A673 (cell line): ENCODE results near the gene GRIK1. TPM values are rescaled to one million over a fixed set of nuclear protein-coding genes. Genes with fewer than 3 reads are reported as not detected.

Experiments used
- BruUV-seq: library from RNA; stranded (reverse); fragments of 400-500 nt; replicated peaks from 2 replicates; lab custom pipeline; 2021; lab: Mats Ljungman, UMichigan
- CTCF ChIA-PET: fragments of 300-600 bp; sonication (Branson Sonifier 250); formaldehyde crosslinking; loops from one replicate; lab custom pipeline; 2022; ENCODE audit warnings: antibody characterized with exemption; lab: Charles Lee
- POLR2A ChIA-PET: fragments of 300-600 bp; sonication (Branson Sonifier 250); formaldehyde crosslinking; loops from one replicate; lab custom pipeline; 2022; ENCODE audit warnings: antibody characterized with exemption; ENCODE audit not compliant: low non-redundant PET; lab: Charles Lee
- DNase-seq: peaks from one replicate; pipeline ENCODE4 v3.0.0-alpha.2; 2015; ENCODE audit warnings: low spot score
- H3K27ac ChIP-seq: fragments of 200-600 bp; sonication (generic); 2 replicates; pipeline ENCODE4 v1.5.1; 2016; ENCODE audit warnings: mixed run types, low read depth, mild to moderate bottlenecking, mixed read lengths, antibody characterized with exemption, low read length; ENCODE audit not compliant: poor library complexity, severe bottlenecking
- H3K27me3 ChIP-seq: fragments of 200-600 bp; sonication (generic); replicated peaks from 2 replicates; pipeline ENCODE4 v1.6.1; 2017; ENCODE audit warnings: mixed run types, low read depth, mild to moderate bottlenecking, mixed read lengths, antibody characterized with exemption, low read length; ENCODE audit not compliant: insufficient read depth, poor library complexity
- H3K36me3 ChIP-seq: fragments of 200-600 bp; sonication (generic); 2 replicates; pipeline ENCODE4 v1.6.1; 2016; ENCODE audit warnings: mixed run types, mild to moderate bottlenecking, mixed read lengths, antibody characterized with exemption, low read length; ENCODE audit not compliant: insufficient read depth, poor library complexity, severe bottlenecking
- H3K4me1 ChIP-seq: fragments of 200-600 bp; sonication (generic); 2 replicates; pipeline ENCODE4 v1.6.1; 2017; ENCODE audit warnings: mixed run types, mild to moderate bottlenecking, mixed read lengths, antibody characterized with exemption, low read length; ENCODE audit not compliant: insufficient read depth, poor library complexity, severe bottlenecking
- H3K4me3 ChIP-seq: fragments of 200-600 bp; sonication (generic); 2 replicates; pipeline ENCODE4 v1.5.1; 2016; ENCODE audit warnings: low read depth, mixed run types, mild to moderate bottlenecking, mixed read lengths, low read length; ENCODE audit not compliant: poor library complexity, severe bottlenecking
- H3K9me3 ChIP-seq: fragments of 200-600 bp; sonication (generic); 2 replicates; pipeline ENCODE4 v1.6.1; 2016; ENCODE audit warnings: mixed run types, low read depth, mild to moderate bottlenecking, mixed read lengths, antibody characterized with exemption, low read length; ENCODE audit not compliant: poor library complexity, severe bottlenecking
- EZH2 ChIP-seq: fragments of 200-600 bp; sonication (generic); IDR thresholded peaks from 2 replicates; pipeline ENCODE4 v1.6.1; 2017; ENCODE audit warnings: borderline replicate concordance, low read depth, mild to moderate bottlenecking, mixed read lengths, antibody characterized with exemption, low read length; ENCODE audit not compliant: poor library complexity, severe bottlenecking
- intact Hi-C: fragments of 100-400 bp; cut with micrococcal nuclease; formaldehyde crosslinking; loops from one replicate; pipeline ENCODE4 v1.10.0; 2022; ENCODE audit not compliant: unreplicated experiment
- total RNA-seq: library from RNA; stranded (reverse); gene quantifications from 2 replicates; pipeline ENCODE4 v1.2.3, GENCODE V29; 2021
- TF ChIP-seq, protein P1 (sequence below): fragments of 300-800, 200-600 bp; sonication (generic); conservative IDR thresholded peaks from 2 replicates; pipeline ENCODE4 v1.5.1; 2017; ENCODE audit warnings: low read depth, mild to moderate bottlenecking, antibody characterized with exemption, low read length, moderate library complexity, mixed read lengths

GRIK1 gene
- total RNA-seq, 1 experiment from 2014 or later = 0.67 TPM

DNA sequence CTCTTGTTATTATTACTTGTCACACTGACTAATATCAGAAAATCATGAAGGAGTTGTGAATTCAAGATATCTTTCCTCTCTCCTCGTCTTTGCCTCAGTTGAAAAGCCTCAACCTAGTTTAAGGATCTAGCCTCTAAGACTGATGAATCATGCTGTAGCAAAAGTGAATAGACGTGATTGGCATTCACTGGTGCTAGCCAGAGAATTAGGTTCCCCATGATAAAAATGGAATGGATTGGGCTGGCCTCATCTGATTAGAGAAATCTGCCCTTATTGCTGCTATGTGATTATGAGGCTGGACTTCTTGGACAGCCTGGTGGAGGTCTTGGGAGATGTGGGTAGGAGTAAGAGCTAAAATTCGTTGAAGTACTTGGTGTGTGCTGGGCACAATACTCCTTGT is 432.8 kb downstream of the GRIK1 start:
- TF ChIP-seq, protein P1, sequence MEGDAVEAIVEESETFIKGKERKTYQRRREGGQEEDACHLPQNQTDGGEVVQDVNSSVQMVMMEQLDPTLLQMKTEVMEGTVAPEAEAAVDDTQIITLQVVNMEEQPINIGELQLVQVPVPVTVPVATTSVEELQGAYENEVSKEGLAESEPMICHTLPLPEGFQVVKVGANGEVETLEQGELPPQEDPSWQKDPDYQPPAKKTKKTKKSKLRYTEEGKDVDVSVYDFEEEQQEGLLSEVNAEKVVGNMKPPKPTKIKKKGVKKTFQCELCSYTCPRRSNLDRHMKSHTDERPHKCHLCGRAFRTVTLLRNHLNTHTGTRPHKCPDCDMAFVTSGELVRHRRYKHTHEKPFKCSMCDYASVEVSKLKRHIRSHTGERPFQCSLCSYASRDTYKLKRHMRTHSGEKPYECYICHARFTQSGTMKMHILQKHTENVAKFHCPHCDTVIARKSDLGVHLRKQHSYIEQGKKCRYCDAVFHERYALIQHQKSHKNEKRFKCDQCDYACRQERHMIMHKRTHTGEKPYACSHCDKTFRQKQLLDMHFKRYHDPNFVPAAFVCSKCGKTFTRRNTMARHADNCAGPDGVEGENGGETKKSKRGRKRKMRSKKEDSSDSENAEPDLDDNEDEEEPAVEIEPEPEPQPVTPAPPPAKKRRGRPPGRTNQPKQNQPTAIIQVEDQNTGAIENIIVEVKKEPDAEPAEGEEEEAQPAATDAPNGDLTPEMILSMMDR = no peak
- TF ChIP-seq EZH2 = no peak
- no peak for DNase-seq
- Histone ChIP-seq H3K4me3 (no peak overlapping the region), H3K9me3 (no peaks in the 10 kb centered on the region), H3K36me3 (no peaks in the 10 kb centered on the region), H3K4me1 (no peaks in the 10 kb centered on the region), H3K27ac (no peak overlapping the region), H3K27me3 (no peaks in the 10 kb centered on the region)
- ChIA-PET CTCF (no interaction called here), POLR2A (no interaction called here)
- BruUV-seq = no TSS peak
- intact Hi-C loops = no loop called here

DNA sequence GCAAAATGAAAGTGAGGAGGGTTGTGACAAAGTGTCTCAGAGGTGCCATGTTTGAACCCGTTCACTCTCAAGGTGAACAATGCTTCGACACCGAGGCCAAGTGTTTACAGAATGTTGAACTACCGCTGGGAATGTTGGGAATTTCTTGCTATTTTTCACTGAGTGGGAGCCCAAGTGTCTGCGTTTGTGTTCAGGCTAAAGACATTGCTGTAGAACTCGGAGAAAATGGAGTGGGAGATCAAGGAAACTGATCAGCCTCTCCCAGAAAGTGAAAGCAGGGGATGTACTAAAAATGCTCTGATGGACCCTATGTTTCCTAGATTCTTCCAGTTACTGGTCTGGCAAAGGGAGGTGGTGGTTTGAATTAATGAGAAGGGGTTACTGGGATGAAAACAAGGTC is 433.6 kb downstream of the GRIK1 start:
- BruUV-seq = no TSS peak
- H3K27me3 ChIP-seq = no peaks in the 10 kb centered on the region
- DNase-seq = no peak
- ChIA-PET CTCF (no interaction called here), POLR2A (no interaction called here)
- H3K4me3 ChIP-seq = no peak overlapping the region
- H3K36me3 ChIP-seq = no peaks in the 10 kb centered on the region
- TF ChIP-seq EZH2 = no peak
- TF ChIP-seq, protein P1 = no peak
- intact Hi-C loops = no loop called here
- H3K9me3 ChIP-seq = no peaks in the 10 kb centered on the region
- H3K27ac ChIP-seq = no peak overlapping the region
- no peaks in the 10 kb centered on the region for H3K4me1 ChIP-seq

DNA sequence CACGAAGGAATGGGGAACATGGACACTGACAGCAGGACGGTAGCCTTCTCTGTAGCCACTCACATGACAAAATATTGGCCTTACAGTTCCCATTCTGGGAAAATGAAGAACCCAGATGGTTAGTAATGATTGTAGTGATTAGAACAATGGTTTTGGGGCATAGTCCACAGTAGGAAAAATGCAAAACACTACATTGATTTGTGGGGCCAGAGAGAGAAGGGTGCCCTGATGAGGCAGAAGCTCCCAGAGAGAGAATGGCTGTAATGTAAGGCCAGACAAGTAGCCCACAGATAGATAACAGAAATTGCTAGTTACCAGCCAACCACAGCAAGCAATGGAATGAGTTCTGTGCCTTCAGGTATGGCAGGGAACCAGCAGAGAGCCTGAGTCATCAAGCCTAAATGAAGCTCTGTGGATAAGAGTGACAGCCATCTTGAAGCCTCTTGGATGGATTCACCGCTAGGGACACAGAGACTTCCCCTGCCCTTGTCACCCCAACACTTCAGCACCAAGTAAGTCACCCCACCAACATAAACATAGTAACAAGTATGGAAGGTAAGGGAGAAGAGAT is 435.0 kb downstream of the GRIK1 start:
- CTCF ChIA-PET = interaction anchor here (0.6 kb wide), 1 partner anchor 752 kb away, joined by 8 read pairs; no protein-coding TSS in a partner anchor
- intact Hi-C loops = no loop called here
- Histone ChIP-seq H3K27me3 (no peaks in the 10 kb centered on the region), H3K4me3 (no peak overlapping the region), H3K36me3 (no peaks in the 10 kb centered on the region), H3K4me1 (no peaks in the 10 kb centered on the region), H3K9me3 (no peaks in the 10 kb centered on the region), H3K27ac (no peak overlapping the region)
- DNase-seq = no peak
- POLR2A ChIA-PET = interaction anchor here (0.7 kb wide), 1 partner anchor 242 kb away, joined by 4 read pairs; no protein-coding TSS in a partner anchor
- TF ChIP-seq, protein P1 = no peak
- no peak for TF ChIP-seq EZH2
- BruUV-seq = no TSS peak
